Panc1 (cell line): ENCODE data around the gene AGBL1.

Experiments used
- CTCF ChIP-seq: fragments of 450-650 bp; IDR thresholded peaks from 2 replicates; pipeline ENCODE4 v1.5.1; 2017; ENCODE audit warnings: mild to moderate bottlenecking
- SIN3A ChIP-seq: IDR thresholded peaks from 2 replicates; pipeline ENCODE4 v1.6.1; 2012; ENCODE audit warnings: low read depth, mild to moderate bottlenecking, low read length, moderate library complexity, borderline replicate concordance; ENCODE audit not compliant: insufficient read depth

DNA sequence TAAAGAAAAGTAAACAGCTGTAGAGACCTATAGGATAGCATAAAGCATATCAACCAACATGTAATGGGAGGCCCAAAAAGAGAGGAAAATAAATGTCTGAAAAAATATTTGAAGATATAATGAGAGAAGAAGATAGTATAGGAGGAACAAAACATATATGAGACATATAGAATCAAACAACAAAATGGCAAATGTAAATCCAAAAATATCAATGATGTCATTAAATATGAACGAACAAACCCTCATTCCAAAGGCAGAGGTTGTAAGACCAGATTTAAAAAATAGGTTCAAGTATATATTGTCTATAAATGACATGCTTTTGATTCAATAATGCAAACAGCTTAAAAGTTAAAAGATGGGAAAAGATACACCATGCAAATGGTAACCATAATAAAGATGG, 470.4 kb downstream of the AGBL1 start:
- TF ChIP-seq CTCF (no peak), SIN3A (no peak)
